ENCODE data around the gene CIRBP.
A peak's percentile ranks its signal among the peaks of the same experiment; 100 is the strongest.

The CIRBP gene

DNA sequence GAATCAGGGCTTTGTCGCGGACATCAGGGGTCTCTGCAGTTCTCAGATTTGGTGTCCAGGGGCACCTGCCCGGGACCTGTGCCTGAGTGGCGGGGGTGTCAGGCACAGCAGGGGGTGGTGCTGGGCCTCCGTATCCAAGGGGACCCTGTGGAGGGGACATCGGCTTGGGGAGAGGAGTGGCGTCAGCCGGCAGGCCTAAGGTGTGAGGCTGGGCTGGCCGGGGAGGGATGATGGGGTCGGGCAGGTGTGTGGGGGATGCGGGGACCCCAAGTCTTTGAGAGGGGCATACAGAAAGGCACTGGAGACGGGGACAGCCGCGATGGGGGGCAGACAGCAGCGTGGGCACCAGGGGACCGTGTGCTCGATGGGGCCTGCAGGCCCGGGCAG lies 19.1 kb downstream of the CIRBP start:
- H3K36me3 Mint-ChIP-seq (ENCODE audit: low read depth): no peaks in the 10 kb centered on the region
- H3K4me1 Mint-ChIP-seq: peaks cover 10% of the 10 kb centered on the region
- H3K4me3 Mint-ChIP-seq: peak overlapping the region; percentile 62 to 73 (median 66)
- H3K27me3 Mint-ChIP-seq (ENCODE audit: low read depth): peaks cover 6% of the 10 kb centered on the region
- H3K9me3 Mint-ChIP-seq: no peaks in the 10 kb centered on the region
- TF ChIP-seq, protein P1, sequence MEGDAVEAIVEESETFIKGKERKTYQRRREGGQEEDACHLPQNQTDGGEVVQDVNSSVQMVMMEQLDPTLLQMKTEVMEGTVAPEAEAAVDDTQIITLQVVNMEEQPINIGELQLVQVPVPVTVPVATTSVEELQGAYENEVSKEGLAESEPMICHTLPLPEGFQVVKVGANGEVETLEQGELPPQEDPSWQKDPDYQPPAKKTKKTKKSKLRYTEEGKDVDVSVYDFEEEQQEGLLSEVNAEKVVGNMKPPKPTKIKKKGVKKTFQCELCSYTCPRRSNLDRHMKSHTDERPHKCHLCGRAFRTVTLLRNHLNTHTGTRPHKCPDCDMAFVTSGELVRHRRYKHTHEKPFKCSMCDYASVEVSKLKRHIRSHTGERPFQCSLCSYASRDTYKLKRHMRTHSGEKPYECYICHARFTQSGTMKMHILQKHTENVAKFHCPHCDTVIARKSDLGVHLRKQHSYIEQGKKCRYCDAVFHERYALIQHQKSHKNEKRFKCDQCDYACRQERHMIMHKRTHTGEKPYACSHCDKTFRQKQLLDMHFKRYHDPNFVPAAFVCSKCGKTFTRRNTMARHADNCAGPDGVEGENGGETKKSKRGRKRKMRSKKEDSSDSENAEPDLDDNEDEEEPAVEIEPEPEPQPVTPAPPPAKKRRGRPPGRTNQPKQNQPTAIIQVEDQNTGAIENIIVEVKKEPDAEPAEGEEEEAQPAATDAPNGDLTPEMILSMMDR (IDR thresholded peaks at IDR 0.05; ENCODE audit: unreplicated experiment in 3 of 3): no peak
- H3K27ac Mint-ChIP-seq: no peak overlapping the region

DNA sequence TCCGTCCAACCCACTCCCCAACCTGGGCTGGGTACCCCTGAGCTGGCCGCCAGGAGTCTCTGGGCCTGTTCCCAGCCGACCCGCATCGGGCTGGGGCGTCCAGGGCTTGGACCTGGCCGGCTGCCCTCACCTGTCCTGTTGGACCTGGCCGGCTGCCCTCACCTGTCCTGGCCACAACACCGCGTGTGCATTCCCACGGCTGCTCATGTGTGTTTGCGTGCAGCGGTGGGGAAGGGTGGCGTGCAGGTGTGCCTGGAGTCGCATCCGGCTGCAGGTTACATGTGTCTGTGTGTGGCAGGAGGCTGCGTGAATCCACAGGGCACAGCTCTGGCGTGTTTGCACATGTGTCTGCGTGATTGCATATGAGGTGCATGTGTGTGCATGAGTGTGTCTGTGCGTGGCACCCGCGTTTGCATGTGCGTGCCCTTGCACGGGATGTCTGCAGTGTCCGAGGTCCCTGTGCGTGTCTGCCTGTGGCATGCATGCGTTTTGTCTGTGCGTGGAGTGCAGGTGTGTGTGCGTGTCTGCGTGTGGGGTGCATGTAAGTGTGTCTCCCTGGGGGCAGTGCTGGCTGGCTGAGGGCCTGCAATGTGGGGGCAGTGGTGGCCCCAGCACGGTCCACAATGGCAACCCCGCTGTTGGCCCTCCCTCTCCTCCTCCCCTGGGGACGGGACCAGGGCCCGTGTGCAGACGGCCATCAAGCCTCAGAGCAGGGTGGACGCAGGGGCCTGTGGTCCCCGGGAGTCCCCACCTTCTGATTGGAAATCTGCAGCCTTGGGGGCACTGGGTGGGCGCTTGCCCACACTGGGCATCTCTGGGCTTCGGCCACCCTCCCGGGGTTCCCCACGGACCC lies 19.9 kb downstream of the CIRBP start:
- TF ChIP-seq, protein P1 (IDR thresholded peaks at IDR 0.05; ENCODE audit: unreplicated experiment in 3 of 3): no peak
- peaks cover 6% of the 10 kb centered on the region for H3K27me3 Mint-ChIP-seq (ENCODE audit: low read depth)
- no peak overlapping the region for H3K27ac Mint-ChIP-seq
- H3K4me1 Mint-ChIP-seq: peaks cover 9% of the 10 kb centered on the region
- peak overlapping the region; percentile 9 to 40 (median 34) for H3K4me3 Mint-ChIP-seq
- no peaks in the 10 kb centered on the region for H3K9me3 Mint-ChIP-seq
- no peaks in the 10 kb centered on the region for H3K36me3 Mint-ChIP-seq (ENCODE audit: low read depth)

DNA sequence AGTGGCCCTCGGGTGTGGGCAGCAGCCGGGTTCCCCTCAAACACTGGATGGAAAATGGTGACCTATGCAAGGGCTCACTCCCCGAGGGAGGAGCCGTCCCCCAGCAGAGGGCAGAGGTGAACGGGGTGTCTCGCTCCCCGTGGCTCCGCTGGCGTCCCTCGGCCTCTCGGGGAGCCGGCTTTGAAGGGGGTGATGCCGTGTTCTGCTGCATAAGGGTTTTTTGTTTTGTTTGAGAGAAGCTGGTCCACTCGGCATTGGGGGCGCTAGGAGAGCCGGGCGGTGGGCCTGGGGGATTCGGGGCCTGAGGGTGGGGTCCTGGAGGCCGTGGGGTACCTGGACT lies 20.5 kb downstream of the CIRBP start:
- TF ChIP-seq, protein P1 (IDR thresholded peaks at IDR 0.05; ENCODE audit: unreplicated experiment in 3 of 3): no peak
- no peak overlapping the region for H3K4me3 Mint-ChIP-seq
- no peaks in the 10 kb centered on the region for H3K9me3 Mint-ChIP-seq
- H3K36me3 Mint-ChIP-seq (ENCODE audit: low read depth): no peaks in the 10 kb centered on the region
- no peak overlapping the region for H3K27ac Mint-ChIP-seq
- H3K27me3 Mint-ChIP-seq (ENCODE audit: low read depth): peaks cover 4% of the 10 kb centered on the region
- H3K4me1 Mint-ChIP-seq: peaks cover 3% of the 10 kb centered on the region

DNA sequence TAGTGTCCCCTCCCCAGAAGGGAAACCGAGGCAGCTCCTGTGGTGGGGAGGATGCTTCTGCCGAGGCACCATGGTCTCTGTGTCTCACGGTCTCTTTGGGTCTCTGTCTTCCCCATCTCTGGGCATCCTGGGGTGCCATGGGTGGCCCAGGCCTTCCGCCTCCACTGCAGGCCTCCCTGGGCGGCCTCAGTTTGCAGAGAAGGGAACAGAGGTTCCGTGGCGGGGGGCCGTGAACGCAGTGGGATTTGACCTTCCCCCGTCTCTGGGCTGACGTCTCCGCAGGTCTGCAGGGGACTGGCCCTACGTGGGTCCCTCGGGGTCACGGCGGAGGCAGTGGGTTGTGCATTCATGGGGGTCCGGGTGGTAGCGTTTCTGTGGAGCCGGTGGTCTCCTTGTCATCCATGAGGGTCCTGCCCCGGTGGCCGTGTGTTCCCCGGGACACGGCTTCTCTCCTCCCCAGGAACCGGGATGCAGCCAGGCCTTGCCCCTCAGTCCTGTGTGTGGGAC lies 21.1 kb downstream of the CIRBP start:
- Mint-ChIP-seq H3K36me3 (ENCODE audit: low read depth) (no peaks in the 10 kb centered on the region), H3K27me3 (ENCODE audit: low read depth) (no peaks in the 10 kb centered on the region), H3K4me1 (no peaks in the 10 kb centered on the region), H3K4me3 (no peak overlapping the region), H3K9me3 (no peaks in the 10 kb centered on the region), H3K27ac (no peak overlapping the region)
- TF ChIP-seq, protein P1 (IDR thresholded peaks at IDR 0.05; ENCODE audit: unreplicated experiment in 3 of 3): no peak

DNA sequence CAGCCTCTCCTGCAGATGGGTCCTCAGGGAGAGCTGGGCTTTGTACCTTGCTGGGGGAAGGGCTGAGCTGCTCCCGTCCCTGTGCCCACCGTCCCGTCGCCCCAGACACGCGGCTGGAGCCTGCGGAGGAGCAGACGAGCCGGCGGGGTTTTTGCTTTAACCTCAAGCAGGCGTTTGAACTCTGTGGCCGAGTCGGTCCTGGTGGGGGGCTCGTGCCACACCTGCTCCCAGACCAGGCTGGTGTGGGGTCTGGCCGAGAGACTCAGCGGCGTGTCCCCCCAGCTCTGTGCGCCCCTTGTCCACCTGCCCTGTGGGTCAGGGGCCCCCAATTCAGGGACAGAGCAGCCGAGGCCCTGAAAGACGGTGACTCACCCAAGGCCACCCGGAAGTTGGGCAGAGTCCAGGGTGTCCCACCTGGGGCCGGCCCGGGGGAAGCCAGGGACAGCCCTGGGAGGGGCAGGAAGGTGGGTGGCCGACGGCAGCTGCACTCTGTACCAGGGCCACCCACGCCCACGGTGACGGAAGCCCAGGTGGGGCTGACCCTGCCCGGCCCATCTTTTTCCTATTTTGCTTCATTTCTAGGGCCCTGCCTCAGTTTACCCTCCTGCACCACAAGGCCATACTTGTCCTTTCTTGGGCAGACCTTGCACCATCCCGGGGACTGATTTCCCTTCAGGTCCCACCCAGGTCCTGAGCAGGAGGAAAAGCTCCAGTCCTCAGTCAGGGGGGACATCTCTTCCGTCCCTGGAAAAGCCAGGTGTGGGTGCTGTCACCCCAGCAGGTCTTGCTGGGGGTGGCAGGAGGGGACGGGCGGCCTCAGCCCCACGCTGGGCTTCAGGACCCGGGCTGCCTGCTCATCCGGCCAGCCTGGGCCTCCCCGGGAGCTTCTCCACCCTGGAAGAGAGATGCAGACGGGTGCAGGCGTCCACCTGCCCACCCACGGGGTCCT lies 21.8 kb downstream of the CIRBP start:
- no peaks in the 10 kb centered on the region for H3K27me3 Mint-ChIP-seq (ENCODE audit: low read depth)
- TF ChIP-seq, protein P1 (IDR thresholded peaks at IDR 0.05; ENCODE audit: unreplicated experiment in 3 of 3): no peak
- no peaks in the 10 kb centered on the region for H3K9me3 Mint-ChIP-seq
- H3K27ac Mint-ChIP-seq: no peak overlapping the region
- no peak overlapping the region for H3K4me3 Mint-ChIP-seq
- no peaks in the 10 kb centered on the region for H3K4me1 Mint-ChIP-seq
- no peaks in the 10 kb centered on the region for H3K36me3 Mint-ChIP-seq (ENCODE audit: low read depth)
